Naive B cell (primary cell): ENCODE measurements around the gene GADD45GIP1. TPM values are rescaled to one million over a fixed set of nuclear protein-coding genes. Genes with fewer than 3 reads are reported as not detected.
A peak's percentile ranks its signal among the peaks of the same experiment; 100 is the strongest.
"Not testable (repeated sequence)": the region's sequence is repeated elsewhere in the genome, so short reads cannot be mapped to it uniquely, and the experiment has no call there.

Experiments
- ATAC-seq, 2 donors: fragments of 150-1000 bp; cut with Tn5 transposase; 2 replicates each; pipeline ENCODE4 v1.10.0; 2021; ENCODE audit warnings: low read depth in 2 of 2, mild to moderate bottlenecking in 2 of 2, moderate library complexity in 2 of 2
- DNase-seq: peaks from one replicate; pipeline ENCODE4 v3.0.0; 2022
- H3K27ac Mint-ChIP-seq, 6 donors: one replicate each; pipeline ENCODE4 v1.8.0; 2020 to 2022; ENCODE audit warnings: mild to moderate bottlenecking in 6 of 6, mixed read lengths in 6 of 6, moderate library complexity in 5 of 6, inconsistent platforms in 2 of 6
- H3K27me3 Mint-ChIP-seq, 3 donors: one replicate each; pipeline ENCODE4 v1.8.0; 2021 to 2022; ENCODE audit warnings: mixed read lengths in 3 of 3, mild to moderate bottlenecking in 1 of 3
- H3K36me3 Mint-ChIP-seq, 2 donors: one replicate each; pipeline ENCODE4 v1.8.0; 2020 to 2022; ENCODE audit warnings: mixed read lengths in 2 of 2, inconsistent platforms in 1 of 2, mild to moderate bottlenecking in 1 of 2
- H3K4me1 Mint-ChIP-seq, 3 donors: one replicate each; pipeline ENCODE4 v1.8.0; 2020 to 2022; ENCODE audit warnings: mixed read lengths in 3 of 3, inconsistent platforms in 1 of 3, mild to moderate bottlenecking in 1 of 3, moderate library complexity in 1 of 3
- H3K4me3 Mint-ChIP-seq, 8 donors: one replicate each; pipeline ENCODE4 v1.8.0; 2020 to 2022; ENCODE audit warnings: mild to moderate bottlenecking in 8 of 8, mixed read lengths in 8 of 8, moderate library complexity in 8 of 8, inconsistent platforms in 2 of 8
- H3K9me3 Mint-ChIP-seq, 7 donors: one replicate each; pipeline ENCODE4 v1.8.0; 2020 to 2022; ENCODE audit warnings: mixed read lengths in 7 of 7, mild to moderate bottlenecking in 5 of 7, inconsistent platforms in 2 of 7, moderate library complexity in 1 of 7
- polyA plus RNA-seq, 6 donors: library from polyadenylated mRNA; unstranded; fragments of 300-500 nt; fragmentation: Illumina TruSeq; gene quantifications; one replicate each; pipeline ENCODE4 v1.2.3, GENCODE V29; 2021; ENCODE audit warnings: low read depth in 6 of 6

GADD45GIP1 gene
- polyA plus RNA-seq, 6 donors from 2014 or later = 49.4 to 65.9 (median 52.7) TPM

GRCh38 chr19:12984143-12984627 lies 27.2 kb upstream of the GADD45GIP1 start:
- Mint-ChIP-seq H3K4me1 (peaks cover 0 to 21% (median 13%) of the 10 kb centered on the region in 3 donors), H3K27me3 (peaks cover 0 to 8% (median 6%) of the 10 kb centered on the region in 3 donors), H3K4me3 (no peak overlapping the region), H3K36me3 (no peaks in the 10 kb centered on the region), H3K27ac (no peak overlapping the region), H3K9me3 (no peaks in the 10 kb centered on the region)
- no peak for DNase-seq
- ATAC-seq = no peak

- ATAC-seq (peak; percentile 69 to 84), DNase-seq (peak; percentile 85)
- no peaks in the 10 kb centered on the region for H3K36me3 Mint-ChIP-seq
- H3K4me3 Mint-ChIP-seq = no peak overlapping the region
- no peaks in the 10 kb centered on the region for H3K9me3 Mint-ChIP-seq
- H3K27me3 Mint-ChIP-seq = peaks cover 0 to 8% (median 6%) of the 10 kb centered on the region in 3 donors
- H3K27ac Mint-ChIP-seq = no peak overlapping the region
- H3K4me1 Mint-ChIP-seq = peaks cover 0 to 24% (median 13%) of the 10 kb centered on the region in 3 donors
Measured at GRCh38 chr19:12983542-12984142, 26.6 kb upstream of the GADD45GIP1 start.

- peaks cover 1 to 26% (median 15%) of the 10 kb centered on the region in 3 donors for H3K4me1 Mint-ChIP-seq
- peaks cover under 1 to 8% (median 7%) of the 10 kb centered on the region in 3 donors for H3K27me3 Mint-ChIP-seq
- ATAC-seq (no peak), DNase-seq (no peak)
- H3K36me3 Mint-ChIP-seq = no peaks in the 10 kb centered on the region
- no peak overlapping the region for H3K4me3 Mint-ChIP-seq
- no peak overlapping the region for H3K27ac Mint-ChIP-seq
- no peaks in the 10 kb centered on the region for H3K9me3 Mint-ChIP-seq
Measured at GRCh38 chr19:12983091-12983490, 26.1 kb upstream of the GADD45GIP1 start.

GRCh38 chr19:12982648-12983047 lies 25.6 kb upstream of the GADD45GIP1 start:
- DNase-seq (no peak), ATAC-seq (no peak)
- Mint-ChIP-seq H3K4me1 (peaks cover 6 to 31% (median 19%) of the 10 kb centered on the region in 3 donors), H3K4me3 (no peak overlapping the region), H3K9me3 (no peaks in the 10 kb centered on the region), H3K27me3 (peaks cover 5 to 13% (median 11%) of the 10 kb centered on the region in 3 donors), H3K36me3 (peaks cover 0 to 4% of the 10 kb centered on the region in 2 donors), H3K27ac (no peak overlapping the region)

- peaks cover 6 to 14% (median 13%) of the 10 kb centered on the region in 3 donors for H3K27me3 Mint-ChIP-seq
- H3K27ac Mint-ChIP-seq = peak overlapping the region in 2 of 6 donors; percentile 9 to 77
- H3K4me1 Mint-ChIP-seq = peaks cover 8 to 23% (median 14%) of the 10 kb centered on the region in 3 donors
- no peaks in the 10 kb centered on the region for H3K9me3 Mint-ChIP-seq
- no peak for ATAC-seq
- no peak for DNase-seq
- peak overlapping the region in 1 of 8 donors; percentile 15 for H3K4me3 Mint-ChIP-seq
- H3K36me3 Mint-ChIP-seq = peaks cover 0 to 4% of the 10 kb centered on the region in 2 donors
Measured at GRCh38 chr19:12979974-12980373, 23.0 kb upstream of the GADD45GIP1 start.

- peaks cover 8 to 19% (median 11%) of the 10 kb centered on the region in 3 donors for H3K4me1 Mint-ChIP-seq
- H3K4me3 Mint-ChIP-seq, ATAC-seq, H3K27ac Mint-ChIP-seq, H3K9me3 Mint-ChIP-seq, DNase-seq, H3K36me3 Mint-ChIP-seq: not testable (repeated sequence)
- peaks cover 6 to 14% (median 13%) of the 10 kb centered on the region in 3 donors for H3K27me3 Mint-ChIP-seq
Measured at GRCh38 chr19:12976109-12976508, 19.1 kb upstream of the GADD45GIP1 start.

GRCh38 chr19:12975221-12975741 lies 18.3 kb upstream of the GADD45GIP1 start:
- ATAC-seq = no peak
- DNase-seq = no peak
- H3K36me3 Mint-ChIP-seq = peaks cover 0 to 4% of the 10 kb centered on the region in 2 donors
- H3K27ac Mint-ChIP-seq = no peak overlapping the region
- no peak overlapping the region for H3K4me3 Mint-ChIP-seq
- peaks cover 6 to 14% (median 13%) of the 10 kb centered on the region in 3 donors for H3K27me3 Mint-ChIP-seq
- peaks cover 8 to 16% (median 11%) of the 10 kb centered on the region in 3 donors for H3K4me1 Mint-ChIP-seq
- no peaks in the 10 kb centered on the region for H3K9me3 Mint-ChIP-seq

- ATAC-seq (no peak), DNase-seq (no peak)
- H3K4me1 Mint-ChIP-seq = peaks cover 7 to 10% (median 8%) of the 10 kb centered on the region in 3 donors
- peaks cover 0 to 4% of the 10 kb centered on the region in 2 donors for H3K36me3 Mint-ChIP-seq
- H3K27me3 Mint-ChIP-seq = peaks cover 6 to 14% (median 13%) of the 10 kb centered on the region in 3 donors
- H3K9me3 Mint-ChIP-seq = no peaks in the 10 kb centered on the region
- H3K27ac Mint-ChIP-seq = peak overlapping the region in 1 of 6 donors; percentile 71
- H3K4me3 Mint-ChIP-seq = peak overlapping the region in 1 of 8 donors; percentile 63
Measured at GRCh38 chr19:12974301-12975220, 17.5 kb upstream of the GADD45GIP1 start.

GRCh38 chr19:12973236-12973635 lies 16.2 kb upstream of the GADD45GIP1 start:
- Mint-ChIP-seq H3K9me3 (no peaks in the 10 kb centered on the region), H3K27me3 (peaks cover 6 to 14% (median 13%) of the 10 kb centered on the region in 3 donors), H3K4me3 (no peak overlapping the region), H3K4me1 (peaks cover 6 to 8% (median 7%) of the 10 kb centered on the region in 3 donors), H3K36me3 (peaks cover 0 to 4% of the 10 kb centered on the region in 2 donors), H3K27ac (peak overlapping the region in 1 of 6 donors; percentile 61)
- DNase-seq (no peak), ATAC-seq (no peak)

- Mint-ChIP-seq H3K36me3 (no peaks in the 10 kb centered on the region), H3K4me1 (peaks cover 3 to 6% (median 3%) of the 10 kb centered on the region in 3 donors), H3K27me3 (no peaks in the 10 kb centered on the region), H3K27ac (peak overlapping the region in 1 of 6 donors; percentile 32), H3K4me3 (peak overlapping the region in 1 of 8 donors; percentile 39), H3K9me3 (no peaks in the 10 kb centered on the region)
- ATAC-seq (no peak), DNase-seq (no peak)
Measured at GRCh38 chr19:12970070-12970820, 13.2 kb upstream of the GADD45GIP1 start.

- Mint-ChIP-seq H3K36me3 (no peaks in the 10 kb centered on the region), H3K27ac (no peak within 1 kb of the TSS), H3K4me1 (peaks cover 8 to 12% (median 8%) of the 10 kb centered on the region in 3 donors), H3K9me3 (no peaks in the 10 kb centered on the region), H3K4me3 (peak within 1 kb of the TSS in 2 of 8 donors; percentile 5 to 39), H3K27me3 (no peaks in the 10 kb centered on the region)
- DNase-seq (no peak), ATAC-seq (no peak)
Measured at GRCh38 chr19:12969292-12969988, 12.4 kb upstream of the GADD45GIP1 start, which contains the start of gene DAND5. TSS of gene DAND5 (plus strand) at chr19:12969576. CDS start at chr19:12969661, 85 bp downstream.

GRCh38 chr19:12967907-12968306 lies 10.9 kb upstream of the GADD45GIP1 start:
- H3K27ac Mint-ChIP-seq = no peak overlapping the region
- peaks cover 0 to 6% (median 0%) of the 10 kb centered on the region in 3 donors for H3K27me3 Mint-ChIP-seq
- no peaks in the 10 kb centered on the region for H3K36me3 Mint-ChIP-seq
- no peak overlapping the region for H3K4me3 Mint-ChIP-seq
- ATAC-seq (no peak), DNase-seq (no peak)
- H3K9me3 Mint-ChIP-seq = no peaks in the 10 kb centered on the region
- H3K4me1 Mint-ChIP-seq = peaks cover 8 to 12% (median 8%) of the 10 kb centered on the region in 3 donors
